GM12878 (cell line): ENCODE data around the gene TMEM30A. TPM values are rescaled to one million over a fixed set of nuclear protein-coding genes. Genes with fewer than 3 reads are reported as not detected.

Experiments
- ATAC-seq: fragments of 200-7000 bp; cut with Tn5 transposase; 3 replicates; pipeline ENCODE4 v1.9.1; 2020; ENCODE audit warnings: mild to moderate bottlenecking, moderate library complexity
- BruUV-seq: library from RNA; stranded (reverse); fragments of 400-500 nt; replicated peaks from 2 replicates; lab custom pipeline; 2021; lab: Mats Ljungman, UMichigan
- CTCF ChIA-PET: fragments of 300-600 bp; sonication (Branson Sonifier 250); formaldehyde crosslinking; extraction: SDS; loops from one replicate; lab custom pipeline; 2021; ENCODE audit warnings: inconsistent platforms; lab: Yijun Ruan, JAX
- POLR2A ChIA-PET: fragments of 350-600 bp; formaldehyde crosslinking; extraction: SDS; loops from one replicate; lab custom pipeline; 2021; ENCODE audit warnings: inconsistent platforms; lab: Charles Lee
- RAD21 ChIA-PET: fragments of 300-600 bp; sonication (Branson Sonifier 250); formaldehyde crosslinking; loops from one replicate; lab custom pipeline; 2023; ENCODE audit warnings: antibody characterized with exemption; ENCODE audit not compliant: unreplicated experiment; lab: Charles Lee
- SMC1A ChIA-PET: fragments of 300-600 bp; sonication (Branson Sonifier 250); formaldehyde crosslinking; loops from one replicate; lab custom pipeline; 2023; ENCODE audit not compliant: unreplicated experiment, uncharacterized antibody; lab: Charles Lee
- DNase-seq: peaks from one replicate; pipeline ENCODE4 v3.0.0-alpha.2; 2011; ENCODE audit warnings: low read depth, low spot score
- FAIRE-seq: peaks from 3 replicates; lab custom pipeline; 2011; peaks lifted over from hg19 to GRCh38; lab: Jason Lieb, UNC
- H2AFZ ChIP-seq: 2 replicates; pipeline ENCODE4 v1.6.0; 2011; ENCODE audit warnings: low read depth, low read length, control low read depth; ENCODE audit not compliant: control insufficient read depth
- H3K27ac ChIP-seq: 2 replicates; pipeline ENCODE4 v1.5.1; 2011; ENCODE audit warnings: control low read depth; ENCODE audit not compliant: control insufficient read depth, insufficient read depth
- H3K27me3 ChIP-seq, 2 experiments: replicated peaks in 1 of 2; 2 replicates each; pipeline versions ENCODE4 v1.6.0 to v1.6.1; 2011; ENCODE audit warnings: low read length in 1 of 2; ENCODE audit not compliant: control insufficient read depth in 2 of 2, insufficient read depth in 2 of 2
- H3K36me3 ChIP-seq, 2 experiments: 2 replicates each; pipeline ENCODE4 v1.5.1; 2011; ENCODE audit warnings: low read length in 1 of 2; ENCODE audit not compliant: control insufficient read depth in 2 of 2, insufficient read depth in 2 of 2
- H3K4me1 ChIP-seq: 2 replicates; pipeline ENCODE4 v1.6.1; 2011; ENCODE audit warnings: mild to moderate bottlenecking, low read length, moderate library complexity, mixed read lengths; ENCODE audit not compliant: control insufficient read depth, insufficient read depth
- H3K4me2 ChIP-seq: 2 replicates; pipeline ENCODE4 v1.6.0; 2011; ENCODE audit warnings: control low read depth; ENCODE audit not compliant: control insufficient read depth, insufficient read depth
- H3K4me3 ChIP-seq: fragments of 200-600 bp; sonication (generic); 2 replicates; pipeline ENCODE4 v1.5.1; 2016
- H3K79me2 ChIP-seq: 2 replicates; pipeline ENCODE4 v1.6.0; 2011; ENCODE audit warnings: low read length; ENCODE audit not compliant: control insufficient read depth, insufficient read depth
- H3K9ac ChIP-seq: 2 replicates; pipeline ENCODE4 v1.8.0; 2011; ENCODE audit warnings: low read length, control low read depth, mixed read lengths; ENCODE audit not compliant: control insufficient read depth, insufficient read depth
- H3K9me3 ChIP-seq: replicated peaks from 3 replicates; pipeline ENCODE4 v1.5.1; 2011; ENCODE audit warnings: mild to moderate bottlenecking, low read length; ENCODE audit not compliant: control insufficient read depth, insufficient read depth
- H4K20me1 ChIP-seq: 2 replicates; pipeline ENCODE4 v1.6.0; 2011; ENCODE audit not compliant: control insufficient read depth, insufficient read depth
- BRCA1 ChIP-seq: IDR thresholded peaks from 2 replicates; pipeline ENCODE4 v1.6.1; 2011; ENCODE audit warnings: low read depth, low read length, improper control_type of control experiment
- CHD2 ChIP-seq: IDR thresholded peaks from 2 replicates; pipeline ENCODE4 v1.6.1; 2011; ENCODE audit warnings: low read depth, low read length, improper control_type of control experiment, borderline replicate concordance
- HDGF ChIP-seq: fragments of 450-650 bp; IDR thresholded peaks from 2 replicates; pipeline ENCODE4 v1.6.1; 2016; ENCODE audit warnings: antibody characterized with exemption
- NKRF ChIP-seq: fragments of 450-650 bp; conservative IDR thresholded peaks from 2 replicates; pipeline ENCODE4 v1.6.1; 2017; ENCODE audit warnings: mild to moderate bottlenecking, moderate library complexity
- POLR2AphosphoS2 ChIP-seq: IDR thresholded peaks from 2 replicates; pipeline ENCODE4 v1.6.1; 2011; ENCODE audit warnings: low read depth, mild to moderate bottlenecking, low read length, improper control_type of control experiment, moderate library complexity
- SMAD1 ChIP-seq: fragments of 450-650 bp; IDR thresholded peaks from 2 replicates; pipeline ENCODE4 v1.6.1; 2018; ENCODE audit warnings: mild to moderate bottlenecking, low read depth; ENCODE audit not compliant: partially characterized antibody
- TARDBP ChIP-seq: IDR thresholded peaks from 2 replicates; pipeline ENCODE4 v1.6.1; 2016; ENCODE audit warnings: borderline replicate concordance
- WGBS: methylation state at CpG from one replicate; pipeline ENCODE4 v1.1.6; 2016; ENCODE audit warnings: low lambda C conversion rate; ENCODE audit not compliant: insufficient replicate concordance, insufficient coverage; ENCODE audit errors: missing lambda C conversion rate; 5-methylcytosine and 5-hydroxymethylcytosine counted together
- in situ Hi-C: fragments of 300-500 bp; cut with MboI; formaldehyde crosslinking; loops from 9 replicates; pipeline ENCODE4 v1.14.3; 2018; ENCODE audit warnings: mixed read lengths
- intact Hi-C: fragments of 100-400 bp; cut with micrococcal nuclease; formaldehyde crosslinking; loops from one replicate; pipeline ENCODE4 v1.14.2; 2022; ENCODE audit not compliant: unreplicated experiment
- polyA plus RNA-seq, 11 experiments: library from polyadenylated mRNA; depleted of rRNA in 4 of 11; unstranded in 6 of 11; stranded (reverse) in 5 of 11; fragments of >200 nt; fragmentation: Nextera tagmentation in 4 of 11; fragmentation: Illumina TruSeq in 1 of 11; extraction: Ambion mirVana in 4 of 11; extraction: Trizol in 1 of 11; gene quantifications; 1 replicate in 1 of 11; 2 replicates in 10 of 11; pipeline versions ENCODE4 v1.2.1 to v1.2.3, GENCODE V29; 2011 to 2016; ENCODE audit warnings: inconsistent platforms in 2 of 11, missing spikeins in 2 of 11, low read depth in 1 of 11
- total RNA-seq, 4 experiments: library from RNA; depleted of rRNA in 3 of 4; stranded (reverse); fragments of >200 nt in 3 of 4; fragmentation: Illumina TruSeq in 1 of 4; extraction: Trizol in 1 of 4; gene quantifications; 2 replicates each; pipeline versions ENCODE4 v1.2.1 to v1.2.3, GENCODE V29; 2013 to 2021
- TF ChIP-seq, protein P1 (sequence below): IDR thresholded peaks from 2 replicates; pipeline ENCODE4 v1.6.1; 2012; ENCODE audit warnings: low read length, inconsistent platforms
- TF ChIP-seq, protein P2 (sequence below): fragments of 450-650 bp; IDR thresholded peaks from 2 replicates; pipeline ENCODE4 v1.6.1; 2017; ENCODE audit warnings: antibody characterized with exemption, mild to moderate bottlenecking, moderate library complexity

Gene TMEM30A
- total and polyA plus RNA-seq, 10 of the 15 experiments (the other 5 are each of a cell fraction or from before 2014, with no cell fraction given), result 11.9 to 61.6 (median 43.2) TPM

DNA sequence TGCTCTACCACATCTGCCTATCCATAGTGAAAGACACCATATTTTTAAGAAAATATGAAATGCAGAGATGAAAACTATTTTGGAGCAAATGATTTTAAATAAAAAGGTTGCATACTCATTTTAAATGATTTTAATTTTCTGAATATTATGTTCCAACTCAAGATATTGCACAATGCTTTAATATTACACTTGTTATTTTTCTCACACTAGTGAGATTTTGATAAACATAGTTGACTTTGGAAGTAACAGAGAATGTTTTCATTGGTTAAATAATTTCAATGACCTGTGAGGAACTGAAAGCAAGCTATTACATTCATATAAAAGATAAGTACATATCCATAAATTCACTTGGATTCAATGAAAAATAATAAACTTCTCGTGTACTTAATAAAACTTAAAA lies 7.2 kb upstream of the TMEM30A start:
- SMC1A ChIA-PET, result interaction anchor here (0.9 to 1.6 kb wide), 6 partner anchors 12 to 237 kb away, joined by 3 to 4 read pairs (median 4); no protein-coding TSS in a partner anchor
- Histone ChIP-seq H3K9ac (no peak overlapping the region), H3K4me1 (no peaks in the 10 kb centered on the region), H2AFZ (no peak overlapping the region), H3K4me2 (no peak overlapping the region)
- BruUV-seq, result no TSS peak
- no peak for FAIRE-seq
- TF ChIP-seq, protein P1, sequence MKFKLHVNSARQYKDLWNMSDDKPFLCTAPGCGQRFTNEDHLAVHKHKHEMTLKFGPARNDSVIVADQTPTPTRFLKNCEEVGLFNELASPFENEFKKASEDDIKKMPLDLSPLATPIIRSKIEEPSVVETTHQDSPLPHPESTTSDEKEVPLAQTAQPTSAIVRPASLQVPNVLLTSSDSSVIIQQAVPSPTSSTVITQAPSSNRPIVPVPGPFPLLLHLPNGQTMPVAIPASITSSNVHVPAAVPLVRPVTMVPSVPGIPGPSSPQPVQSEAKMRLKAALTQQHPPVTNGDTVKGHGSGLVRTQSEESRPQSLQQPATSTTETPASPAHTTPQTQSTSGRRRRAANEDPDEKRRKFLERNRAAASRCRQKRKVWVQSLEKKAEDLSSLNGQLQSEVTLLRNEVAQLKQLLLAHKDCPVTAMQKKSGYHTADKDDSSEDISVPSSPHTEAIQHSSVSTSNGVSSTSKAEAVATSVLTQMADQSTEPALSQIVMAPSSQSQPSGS, result no peak
- TF ChIP-seq SMAD1, result no peak
- no peak for TF ChIP-seq HDGF
- TF ChIP-seq, protein P2, sequence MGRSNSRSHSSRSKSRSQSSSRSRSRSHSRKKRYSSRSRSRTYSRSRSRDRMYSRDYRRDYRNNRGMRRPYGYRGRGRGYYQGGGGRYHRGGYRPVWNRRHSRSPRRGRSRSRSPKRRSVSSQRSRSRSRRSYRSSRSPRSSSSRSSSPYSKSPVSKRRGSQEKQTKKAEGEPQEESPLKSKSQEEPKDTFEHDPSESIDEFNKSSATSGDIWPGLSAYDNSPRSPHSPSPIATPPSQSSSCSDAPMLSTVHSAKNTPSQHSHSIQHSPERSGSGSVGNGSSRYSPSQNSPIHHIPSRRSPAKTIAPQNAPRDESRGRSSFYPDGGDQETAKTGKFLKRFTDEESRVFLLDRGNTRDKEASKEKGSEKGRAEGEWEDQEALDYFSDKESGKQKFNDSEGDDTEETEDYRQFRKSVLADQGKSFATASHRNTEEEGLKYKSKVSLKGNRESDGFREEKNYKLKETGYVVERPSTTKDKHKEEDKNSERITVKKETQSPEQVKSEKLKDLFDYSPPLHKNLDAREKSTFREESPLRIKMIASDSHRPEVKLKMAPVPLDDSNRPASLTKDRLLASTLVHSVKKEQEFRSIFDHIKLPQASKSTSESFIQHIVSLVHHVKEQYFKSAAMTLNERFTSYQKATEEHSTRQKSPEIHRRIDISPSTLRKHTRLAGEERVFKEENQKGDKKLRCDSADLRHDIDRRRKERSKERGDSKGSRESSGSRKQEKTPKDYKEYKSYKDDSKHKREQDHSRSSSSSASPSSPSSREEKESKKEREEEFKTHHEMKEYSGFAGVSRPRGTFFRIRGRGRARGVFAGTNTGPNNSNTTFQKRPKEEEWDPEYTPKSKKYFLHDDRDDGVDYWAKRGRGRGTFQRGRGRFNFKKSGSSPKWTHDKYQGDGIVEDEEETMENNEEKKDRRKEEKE, result no peak
- no peak for TF ChIP-seq NKRF
- no peak for TF ChIP-seq POLR2AphosphoS2
- no peak for TF ChIP-seq CHD2
- no peak for TF ChIP-seq TARDBP
- no peak for TF ChIP-seq BRCA1
- TF ChIP-seq, all 136 proteins: peak for 0
- in situ Hi-C loops, result no loop called here
- ATAC-seq (no peak), DNase-seq (no peak)
- WGBS, result 100% methylated on average over 1 of the region's 1 CpG
- POLR2A ChIA-PET, result no interaction called here
- Histone ChIP-seq H3K27me3 (no peaks in the 10 kb centered on the region), H3K36me3 (0 out of 4 replicates have a peak, but pooled peaks cover 0 to 3% of the 10 kb centered on the region in 2 experiments), H3K27ac (no peak overlapping the region), H3K9me3 (no peaks in the 10 kb centered on the region), H3K79me2 (peaks cover 19% of the 10 kb centered on the region), H4K20me1 (no peaks in the 10 kb centered on the region), H3K4me3 (no peak overlapping the region)
- intact Hi-C loops, result no loop called here
- RAD21 ChIA-PET, result interaction anchor here (1.2 to 1.8 kb wide), 2 partner anchors 24 to 235 kb away, joined by 3 to 5 read pairs; no protein-coding TSS in a partner anchor
- CTCF ChIA-PET, result interaction anchor here (0.9 kb wide), 1 partner anchor 19 kb away, joined by 3 read pairs; no protein-coding TSS in a partner anchor
